Heart left ventricle (tissue), 16 donors: ENCODE data around the gene STKLD1. TPM values are rescaled to one million over a fixed set of nuclear protein-coding genes. Genes with fewer than 3 reads are reported as not detected.

Experiments
- ATAC-seq, 4 donors: fragments of 200-7000 bp; cut with Tn5 transposase; one replicate each; pipeline ENCODE4 v1.9.1; 2020 to 2022; ENCODE audit warnings: moderate library complexity in 4 of 4, mild to moderate bottlenecking in 3 of 4, moderate number of reproducible peaks in 1 of 4
- DNase-seq, 5 donors: peaks; one replicate each; pipeline ENCODE4 v3.0.0-alpha.2; 2020
- H3K27ac ChIP-seq, 12 donors: fragments of 200-600 bp; sonication (generic) in 4 of 12; one replicate each; pipeline versions ENCODE4 v1.5.0 to v1.8.0; 2016 to 2022; ENCODE audit warnings: mild to moderate bottlenecking in 2 of 12
- H3K27me3 ChIP-seq, 9 donors: fragments of 200-600 bp; sonication (generic) in 2 of 9; one replicate each; pipeline versions ENCODE4 v1.5.1 to v1.8.0; 2016 to 2022; ENCODE audit warnings: mild to moderate bottlenecking in 3 of 9
- H3K36me3 ChIP-seq, 9 donors: fragments of 200-600 bp; sonication (generic) in 2 of 9; one replicate each; pipeline versions ENCODE4 v1.5.0 to v1.8.0; 2018 to 2022; ENCODE audit warnings: mild to moderate bottlenecking in 2 of 9
- H3K4me1 ChIP-seq, 12 donors: fragments of 200-600 bp; sonication (generic) in 4 of 12; one replicate each; pipeline versions ENCODE4 v1.5.0 to v1.8.0; 2016 to 2022; ENCODE audit warnings: mild to moderate bottlenecking in 3 of 12
- H3K4me3 ChIP-seq, 12 donors: fragments of 200-600 bp; sonication (generic) in 4 of 12; one replicate each; pipeline versions ENCODE4 v1.5.0 to v1.8.0; 2017 to 2022; ENCODE audit warnings: mild to moderate bottlenecking in 9 of 12, moderate library complexity in 4 of 12
- H3K9me3 ChIP-seq, 12 donors: fragments of 200-600 bp; sonication (generic) in 4 of 12; one replicate each; pipeline versions ENCODE4 v1.5.0 to v1.8.0; 2016 to 2022; ENCODE audit warnings: mild to moderate bottlenecking in 1 of 12
- CTCF ChIP-seq, 12 donors: fragments of 200-600 bp; sonication (generic) in 4 of 12; IDR thresholded peaks; one replicate each; pipeline versions ENCODE4 v1.5.0 to v1.8.0; 2018 to 2022; ENCODE audit warnings: antibody characterized with exemption in 12 of 12, mild to moderate bottlenecking in 5 of 12
- POLR2A ChIP-seq, 2 donors: fragments of 450-650 bp; IDR thresholded peaks; one replicate each; pipeline ENCODE4 v1.6.1; 2017; ENCODE audit warnings: antibody characterized with exemption in 2 of 2, mild to moderate bottlenecking in 2 of 2, moderate library complexity in 2 of 2
- WGBS, 4 donors: extraction: QIAGEN DNeasy Blood & Tissue Kit in 2 of 4; methylation state at CpG; one replicate each; pipeline versions ENCODE4 v1.1.5 to v1.1.7; 2013 to 2018; 5-methylcytosine and 5-hydroxymethylcytosine counted together
- intact Hi-C, 10 donors: fragments of 100-400 bp; cut with DNase I; formaldehyde crosslinking; loops; one replicate each; pipeline versions ENCODE4 v1.11.1 to v1.14.2; 2022
- polyA plus RNA-seq, 2 donors: library from polyadenylated mRNA; stranded (reverse); fragments of 200-250 nt; gene quantifications; one replicate each; pipeline ENCODE4 v1.2.3, GENCODE V29; 2013
- total RNA-seq, 9 donors: library from RNA; depleted of rRNA in 2 of 9; stranded (reverse); fragments of >200 nt in 2 of 9; fragmentation: NEBNext Ultra II Directional in 3 of 9; extraction: Animal tissue kit (Norgen Biotek cat#: 25700) in 3 of 9; gene quantifications; one replicate each; pipeline versions ENCODE4 v1.1.0 to v1.2.4, GENCODE V29; 2016 to 2023
- donor health status: ischemic (EF 13 %, LVEDD 7.1; RV severe dilation, severe dysfunction).
- donor health status: healthy with polysubstance abuse.
- donor health status: DM: no; HTN: yes; CAD: no.
- donor health status: DM: no; HTN: no; CAD: no.
- donor health status: ischemic (EF 25% LVEDD 6.9; RV normal size, moderate dysfunction).
- donor health status: ischemic (EF 25% LVEDD 5.7; RV mildly dilated, moderate dysfunction).
- donor health status: healthy.
- donor health status: DM: yes; HTN: yes; CAD: no.
- donor health status: ischemic (EF 35%, LVEDD 5.7; RV mildly dilated, moderate dysfunction).
- donor health status: nonischemic (EF 11% LVEDD 7.7; RV severe dilation, severe dysfunction).
- donor health status: DM: yes; HTN: yes; CAD: no.
- donor health status: PGD.
- donor health status: ischemic (EF 29% LVEDD 5.4; RV normal size, mild dysfunction).
- donor health status: nonischemic (EF 23%, LVEDD 6.1; RV moderate dilation, normal function).

Gene STKLD1
- total and polyA plus RNA-seq, 11 donors = 0.25 to 0.91 (median 0.46) TPM; not detected in 2

- DNase-seq = no peak
- Histone ChIP-seq H3K4me1 (peaks cover 6 to 27% (median 18%) of the 10 kb centered on the region in 12 donors), H3K27me3 (peaks cover 0 to 6% (median 0%) of the 10 kb centered on the region in 9 donors), H3K36me3 (peaks cover 0 to 8% (median 3%) of the 10 kb centered on the region in 9 donors), H3K9me3 (no peaks in the 10 kb centered on the region), H3K27ac (no peak overlapping the region), H3K4me3 (no peak overlapping the region)
- intact Hi-C loops = loop anchor here in 1 of 10 donors (5.0 kb wide), 1 partner anchor 67 kb away; no protein-coding TSS in a partner anchor
- TF ChIP-seq CTCF (IDR thresholded peaks at IDR 0.05) = no peak
- TF ChIP-seq POLR2A (IDR thresholded peaks at IDR 0.05) = no peak
- no peak for ATAC-seq
- 63 to 80% (median 68%) methylated on average over 5 of the region's 5 CpGs for WGBS, 4 donors
These were observed 44.2 kb downstream of the STKLD1 start for GRCh38 chr9:133420392-133420827.

GRCh38 chr9:133421615-133422542, 45.7 kb downstream of the STKLD1 start, which contains the start of gene ADAMTS13:
TSS of gene ADAMTS13 (plus strand) at chr9:133422367. CDS start at chr9:133422444, 77 bp downstream.
- ATAC-seq = no peak
- DNase-seq = peak in 1 of 5 donors; percentile 15
- no peaks in the 10 kb centered on the region for H3K36me3 ChIP-seq
- peaks cover 0 to 18% (median 6%) of the 10 kb centered on the region in 9 donors for H3K27me3 ChIP-seq
- H3K27ac ChIP-seq = no peak within 1 kb of the TSS
- 60 to 64% (median 62%) methylated on average over 19 to 23 of the region's 23 CpGs for WGBS, 4 donors
- TF ChIP-seq CTCF (IDR thresholded peaks at IDR 0.05) (no peak), POLR2A (IDR thresholded peaks at IDR 0.05) (no peak)
- H3K9me3 ChIP-seq = no peaks in the 10 kb centered on the region
- H3K4me3 ChIP-seq = no peak within 1 kb of the TSS
- H3K4me1 ChIP-seq = peaks cover 2 to 13% (median 5%) of the 10 kb centered on the region in 12 donors
- intact Hi-C loops = loop anchor here in 1 of 10 donors (5.0 kb wide), 1 partner anchor 65 kb away; no protein-coding TSS in a partner anchor

- Histone ChIP-seq H3K27me3 (peaks cover 0 to 31% (median 18%) of the 10 kb centered on the region in 9 donors), H3K4me3 (no peak overlapping the region), H3K4me1 (peaks cover 0 to 8% (median 1%) of the 10 kb centered on the region in 12 donors), H3K36me3 (no peaks in the 10 kb centered on the region), H3K27ac (no peak overlapping the region), H3K9me3 (no peaks in the 10 kb centered on the region)
- 41 to 69% (median 50%) methylated on average over 3 of the region's 3 CpGs for WGBS, 4 donors
- ATAC-seq (no peak), DNase-seq (no peak)
- TF ChIP-seq CTCF (IDR thresholded peaks at IDR 0.05) = no peak
- TF ChIP-seq POLR2A (IDR thresholded peaks at IDR 0.05) = no peak
- intact Hi-C loops = loop anchor here in 1 of 10 donors (5.0 kb wide), 1 partner anchor 64 kb away; no protein-coding TSS in a partner anchor
These were observed 47.0 kb downstream of the STKLD1 start for GRCh38 chr9:133423216-133423615.

GRCh38 chr9:133424187-133424586, 48.0 kb downstream of the STKLD1 start:
- Histone ChIP-seq H3K27ac (no peak overlapping the region), H3K9me3 (no peaks in the 10 kb centered on the region), H3K4me1 (peaks cover 0 to 10% (median 0%) of the 10 kb centered on the region in 12 donors), H3K4me3 (no peak overlapping the region), H3K36me3 (no peaks in the 10 kb centered on the region), H3K27me3 (peaks cover 0 to 37% (median 20%) of the 10 kb centered on the region in 9 donors)
- TF ChIP-seq POLR2A (IDR thresholded peaks at IDR 0.05) = no peak
- DNase-seq (no peak), ATAC-seq (no peak)
- intact Hi-C loops = loop anchor here in 1 of 10 donors (5.0 kb wide), 1 partner anchor 63 kb away; no protein-coding TSS in a partner anchor
- WGBS, 4 donors = 93 to 94% (median 93%) methylated on average over 12 of the region's 12 CpGs
